ENCODE measurements around the gene THG1L.

Gene THG1L

GRCh38 chr5:157761690-157762621 is 30.7 kb downstream of the THG1L start:
- DNase-seq = peak; percentile 53 to 83

- DNase-seq = no peak
Observed at GRCh38 chr5:157764531-157764930, 33.3 kb downstream of the THG1L start.

DNA sequence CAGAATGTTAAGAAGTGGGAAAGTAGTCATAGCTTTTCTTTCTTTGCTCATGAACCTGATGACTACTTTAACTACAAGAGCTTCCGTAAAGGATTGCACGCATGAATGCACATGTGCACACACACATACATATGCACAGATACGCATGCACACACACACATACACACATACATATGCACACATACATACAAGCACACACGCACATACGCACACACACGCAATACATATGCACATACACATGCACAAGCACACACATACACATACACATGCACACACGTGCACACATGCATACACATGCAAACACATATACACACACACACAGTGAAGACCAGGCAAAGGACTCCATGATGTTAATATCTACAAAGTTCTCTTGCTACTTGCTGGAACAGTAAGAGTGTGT is 35.2 kb downstream of the THG1L start:
- peak; percentile 22 to 59 for DNase-seq

DNA sequence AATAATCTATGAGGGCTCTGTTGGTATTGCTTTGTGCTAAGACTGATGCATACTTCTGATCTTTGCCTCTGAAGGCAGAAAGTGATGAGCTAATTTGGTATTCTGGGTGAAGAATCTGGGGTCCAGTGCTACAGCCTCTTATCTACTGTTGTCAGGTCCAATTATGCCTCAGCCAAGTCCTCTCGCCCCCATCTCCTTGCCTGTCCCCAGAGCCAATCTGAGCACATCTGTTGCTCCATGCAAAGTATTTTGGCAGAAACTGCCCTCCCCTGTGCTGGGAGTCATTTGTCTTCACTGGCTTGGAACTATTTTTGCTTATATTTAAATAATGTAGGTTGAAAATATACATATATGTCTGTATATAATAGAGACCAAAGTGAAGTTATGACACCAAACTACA is 35.7 kb downstream of the THG1L start:
- DNase-seq = peak; percentile 56 to 78

DNA sequence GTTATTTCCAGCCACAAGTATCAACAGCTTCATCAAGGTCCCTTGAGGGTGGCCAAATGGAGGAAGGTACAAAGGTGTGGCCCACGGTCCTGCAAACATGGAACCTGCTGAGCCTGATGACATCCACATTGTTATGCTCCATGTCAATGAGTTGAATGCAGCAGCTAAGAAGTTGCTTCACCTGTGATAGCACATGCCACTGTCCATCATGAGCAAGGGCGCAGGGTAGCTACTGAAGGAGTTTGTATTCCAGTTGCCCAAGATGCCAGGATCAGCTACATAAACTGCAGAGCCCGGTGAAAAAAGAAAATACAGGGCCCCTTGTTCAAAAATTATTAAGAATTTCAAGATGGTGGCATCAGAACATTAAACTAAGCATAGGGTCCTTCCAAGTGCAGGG is 36.5 kb downstream of the THG1L start:
- DNase-seq = no peak

DNA sequence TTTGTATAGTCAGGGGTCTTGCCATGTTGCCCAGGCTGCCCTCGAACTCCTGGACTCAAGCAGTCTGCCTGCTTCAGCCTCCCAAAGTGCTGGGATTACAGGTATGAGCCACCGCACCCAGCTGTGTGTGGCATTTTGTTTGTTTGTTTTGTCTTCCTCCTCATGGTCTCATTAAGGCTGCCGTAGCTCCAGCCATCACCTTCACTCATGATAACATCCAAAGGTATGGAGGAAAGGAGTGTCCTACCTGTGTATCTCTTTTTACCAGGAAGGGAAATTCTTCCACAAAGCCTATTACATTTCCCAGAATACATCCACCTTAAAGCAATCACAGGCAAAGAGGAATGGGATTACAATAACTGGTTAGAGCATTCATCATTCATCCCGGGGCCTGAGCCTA is 39.4 kb downstream of the THG1L start:
- DNase-seq = no peak

DNA sequence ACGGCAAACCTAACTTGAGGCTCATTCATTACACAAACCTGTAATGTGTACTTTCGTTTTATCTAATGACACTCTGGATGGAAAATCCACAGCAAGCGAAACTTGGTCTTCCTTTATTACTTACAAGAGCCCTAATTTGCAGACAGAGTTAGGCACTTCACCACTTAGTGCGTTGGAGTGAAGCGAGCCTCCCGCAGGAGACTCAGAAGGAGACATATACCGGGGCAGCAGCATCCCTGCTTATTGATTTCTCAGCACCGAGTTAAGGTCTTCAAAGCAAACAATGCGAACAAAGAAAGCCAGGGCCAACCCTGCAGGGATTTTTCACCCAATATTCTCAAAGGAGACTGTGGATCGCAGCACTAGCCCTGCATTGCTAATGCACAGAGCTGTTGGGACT is 40.9 kb downstream of the THG1L start:
- DNase-seq = no peak

- peak in 1 of 2 experiments; percentile 2 for DNase-seq
Observed at GRCh38 chr5:157778121-157778805, 47.0 kb downstream of the THG1L start.

GRCh38 chr5:157779221-157779620 is 48.0 kb downstream of the THG1L start:
- DNase-seq = no peak

DNA sequence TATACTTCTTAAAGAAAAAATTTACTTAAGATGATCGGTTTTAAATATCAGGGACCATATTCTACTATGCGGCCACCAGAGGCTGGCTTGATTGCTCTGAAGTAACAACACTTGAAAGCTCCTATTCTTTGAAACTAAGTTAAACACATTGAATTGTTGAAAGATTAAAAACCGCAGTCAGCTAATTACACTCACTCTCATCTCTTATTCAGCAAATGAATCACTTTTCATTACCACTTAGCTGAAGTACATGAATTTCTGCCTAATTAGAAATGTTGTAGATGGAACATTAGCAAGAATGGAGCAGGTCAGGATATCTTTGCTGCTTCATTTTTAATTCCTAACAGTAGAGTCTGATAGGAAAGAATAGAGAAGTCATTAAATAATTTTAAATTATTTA is 54.6 kb downstream of the THG1L start:
- no peak for DNase-seq

All from NCI-H526 (cell line).